ENCODE results near the gene ESRRG.
"Not testable (repeated sequence)": the region's sequence is repeated elsewhere in the genome, so short reads cannot be mapped to it uniquely, and the experiment has no call there.

GRCh38 chr1:216529851-216530250, 193.4 kb downstream of the ESRRG start:
- TF ChIP-seq, protein P1, sequence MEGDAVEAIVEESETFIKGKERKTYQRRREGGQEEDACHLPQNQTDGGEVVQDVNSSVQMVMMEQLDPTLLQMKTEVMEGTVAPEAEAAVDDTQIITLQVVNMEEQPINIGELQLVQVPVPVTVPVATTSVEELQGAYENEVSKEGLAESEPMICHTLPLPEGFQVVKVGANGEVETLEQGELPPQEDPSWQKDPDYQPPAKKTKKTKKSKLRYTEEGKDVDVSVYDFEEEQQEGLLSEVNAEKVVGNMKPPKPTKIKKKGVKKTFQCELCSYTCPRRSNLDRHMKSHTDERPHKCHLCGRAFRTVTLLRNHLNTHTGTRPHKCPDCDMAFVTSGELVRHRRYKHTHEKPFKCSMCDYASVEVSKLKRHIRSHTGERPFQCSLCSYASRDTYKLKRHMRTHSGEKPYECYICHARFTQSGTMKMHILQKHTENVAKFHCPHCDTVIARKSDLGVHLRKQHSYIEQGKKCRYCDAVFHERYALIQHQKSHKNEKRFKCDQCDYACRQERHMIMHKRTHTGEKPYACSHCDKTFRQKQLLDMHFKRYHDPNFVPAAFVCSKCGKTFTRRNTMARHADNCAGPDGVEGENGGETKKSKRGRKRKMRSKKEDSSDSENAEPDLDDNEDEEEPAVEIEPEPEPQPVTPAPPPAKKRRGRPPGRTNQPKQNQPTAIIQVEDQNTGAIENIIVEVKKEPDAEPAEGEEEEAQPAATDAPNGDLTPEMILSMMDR (IDR thresholded peaks at IDR 0.05), result not testable (repeated sequence)
- TF ChIP-seq POLR2A (IDR thresholded peaks at IDR 0.05), result not testable (repeated sequence)
